Left lung (tissue), 10 donors: Measurements from ENCODE around the gene CHAF1A. TPM values are rescaled to one million over a fixed set of nuclear protein-coding genes. Genes with fewer than 3 reads are reported as not detected.

Experiments used
- ATAC-seq: fragments of 200-7000 bp; cut with Tn5 transposase; one replicate; pipeline ENCODE4 v1.9.1; 2020; ENCODE audit warnings: moderate library complexity
- DNase-seq, 4 donors: peaks; one replicate each; pipeline ENCODE4 v3.0.0-alpha.2; 2013 to 2020
- H3K27ac ChIP-seq, 2 donors: fragments of 200-600 bp; sonication (generic) in 1 of 2; one replicate each; pipeline versions ENCODE4 v1.5.0 to v1.8.0; 2020 to 2021
- H3K27me3 ChIP-seq, 2 donors: fragments of 200-600 bp; sonication (generic) in 1 of 2; one replicate each; pipeline versions ENCODE4 v1.5.0 to v1.8.0; 2020 to 2021
- H3K36me3 ChIP-seq, 2 donors: fragments of 200-600 bp; sonication (generic) in 1 of 2; one replicate each; pipeline versions ENCODE4 v1.5.0 to v1.8.0; 2020 to 2021
- H3K4me1 ChIP-seq, 2 donors: fragments of 200-600 bp; one replicate each; pipeline ENCODE4 v1.8.0; 2021
- H3K4me3 ChIP-seq, 2 donors: fragments of 200-600 bp; sonication (generic) in 1 of 2; one replicate each; pipeline versions ENCODE4 v1.5.0 to v1.8.0; 2020 to 2021; ENCODE audit warnings: mild to moderate bottlenecking in 1 of 2
- H3K9me3 ChIP-seq, 2 donors: fragments of 200-600 bp; sonication (generic) in 1 of 2; one replicate each; pipeline versions ENCODE4 v1.5.0 to v1.8.0; 2020 to 2021
- CTCF ChIP-seq, 2 donors: fragments of 200-600 bp; sonication (generic) in 1 of 2; IDR thresholded peaks; one replicate each; pipeline versions ENCODE4 v1.5.0 to v1.8.0; 2021; ENCODE audit warnings: antibody characterized with exemption in 2 of 2
- intact Hi-C, 2 donors: fragments of 100-400 bp; cut with DNase I; formaldehyde crosslinking; loops; one replicate each; pipeline versions ENCODE4 v1.11.2 to v1.14.2; 2022
- polyA plus RNA-seq, 6 donors: library from polyadenylated mRNA; unstranded; fragments of 120-200 nt; gene quantifications; one replicate each; pipeline ENCODE4 v1.2.1, GENCODE V29; 2013; ENCODE audit not compliant: insufficient read length in 6 of 6
- total RNA-seq, 2 donors: library from RNA; stranded (reverse); fragmentation: NEBNext Ultra II Directional; extraction: Animal tissue kit (Norgen Biotek cat#: 25700); gene quantifications; one replicate each; pipeline ENCODE4 v1.2.1, GENCODE V29; 2021
- donor health status: DM: no; HTN: yes; CAD: no.
- donor health status: DM: no; HTN: no; CAD: no.

CHAF1A gene
- total and polyA plus RNA-seq, 8 donors = 15.6 to 29.3 (median 24.3) TPM

- H3K9me3 ChIP-seq = no peaks in the 10 kb centered on the region
- H3K36me3 ChIP-seq = peaks cover 0 to 17% of the 10 kb centered on the region in 2 donors
- peak; percentile 95 to 100 (median 99) for DNase-seq
- peak; percentile 94 for ATAC-seq
- peak overlapping the region; percentile 86 to 95 for H3K27ac ChIP-seq
- H3K4me1 ChIP-seq = peaks cover 12 to 24% of the 10 kb centered on the region in 2 donors
- intact Hi-C loops = no loop called here
- H3K27me3 ChIP-seq = no peaks in the 10 kb centered on the region
- TF ChIP-seq CTCF (IDR thresholded peaks at IDR 0.05) = no peak
- H3K4me3 ChIP-seq = peak overlapping the region; percentile 84 to 94
These were observed 69.1 kb downstream of the CHAF1A start for GRCh38 chr19:4471403-4472173.

GRCh38 chr19:4472174-4472974 is 69.9 kb downstream of the CHAF1A start, which contains the start of gene HDGFL2:
HDGFL2 (plus strand) TSS chr19:4472297; CDS start chr19:4472351, 54 bp downstream.
- DNase-seq (peak in 1 of 4 donors; percentile 97), ATAC-seq (no peak)
- intact Hi-C loops = no loop called here
- Histone ChIP-seq H3K36me3 (peaks cover 0 to 25% of the 10 kb centered on the region in 2 donors), H3K9me3 (no peaks in the 10 kb centered on the region), H3K4me1 (peaks cover 12 to 24% of the 10 kb centered on the region in 2 donors), H3K27me3 (no peaks in the 10 kb centered on the region), H3K4me3 (peak within 1 kb of the TSS; percentile 84 to 94), H3K27ac (peak within 1 kb of the TSS; percentile 86 to 95)
- no peak for TF ChIP-seq CTCF (IDR thresholded peaks at IDR 0.05)

GRCh38 chr19:4473011-4473762 is 70.7 kb downstream of the CHAF1A start:
- no peak for TF ChIP-seq CTCF (IDR thresholded peaks at IDR 0.05)
- peaks cover 0 to 33% of the 10 kb centered on the region in 2 donors for H3K36me3 ChIP-seq
- H3K27me3 ChIP-seq = no peaks in the 10 kb centered on the region
- intact Hi-C loops = no loop called here
- H3K9me3 ChIP-seq = no peaks in the 10 kb centered on the region
- H3K27ac ChIP-seq = no peak overlapping the region
- peaks cover 12 to 24% of the 10 kb centered on the region in 2 donors for H3K4me1 ChIP-seq
- H3K4me3 ChIP-seq = peak overlapping the region; percentile 84 to 94
- no peak for DNase-seq
- no peak for ATAC-seq

- ATAC-seq = no peak
- no peak for TF ChIP-seq CTCF (IDR thresholded peaks at IDR 0.05)
- DNase-seq = no peak
- no peak overlapping the region for H3K27ac ChIP-seq
- intact Hi-C loops = no loop called here
- no peaks in the 10 kb centered on the region for H3K27me3 ChIP-seq
- H3K4me1 ChIP-seq = peaks cover 12 to 24% of the 10 kb centered on the region in 2 donors
- peak overlapping the region in 1 of 2 donors; percentile 94 for H3K4me3 ChIP-seq
- no peaks in the 10 kb centered on the region for H3K9me3 ChIP-seq
- H3K36me3 ChIP-seq = peaks cover 0 to 41% of the 10 kb centered on the region in 2 donors
These were observed 71.5 kb downstream of the CHAF1A start for GRCh38 chr19:4473763-4474513.
